GM18951 (cell line): ENCODE data around the gene SREBF1.

ENCODE experiments used
- POLR2A ChIP-seq: IDR thresholded peaks from 4 replicates; pipeline ENCODE4 v1.6.1; 2011; ENCODE audit warnings: mild to moderate bottlenecking; ENCODE audit not compliant: insufficient read length, insufficient read depth; ENCODE audit errors: extremely low read depth
- in situ Hi-C: fragments of 300-500 bp; cut with MboI; formaldehyde crosslinking; loops from one replicate; pipeline ENCODE4 v1.12.0; 2022; ENCODE audit warnings: low sequenced_read_pairs, mixed read lengths, inconsistent platforms; ENCODE audit not compliant: unreplicated experiment

Gene SREBF1

GRCh38 chr17:17832032-17832363 is 4.8 kb downstream of the SREBF1 start:
- TF ChIP-seq POLR2A = no peak
- in situ Hi-C loops = no loop called here

DNA sequence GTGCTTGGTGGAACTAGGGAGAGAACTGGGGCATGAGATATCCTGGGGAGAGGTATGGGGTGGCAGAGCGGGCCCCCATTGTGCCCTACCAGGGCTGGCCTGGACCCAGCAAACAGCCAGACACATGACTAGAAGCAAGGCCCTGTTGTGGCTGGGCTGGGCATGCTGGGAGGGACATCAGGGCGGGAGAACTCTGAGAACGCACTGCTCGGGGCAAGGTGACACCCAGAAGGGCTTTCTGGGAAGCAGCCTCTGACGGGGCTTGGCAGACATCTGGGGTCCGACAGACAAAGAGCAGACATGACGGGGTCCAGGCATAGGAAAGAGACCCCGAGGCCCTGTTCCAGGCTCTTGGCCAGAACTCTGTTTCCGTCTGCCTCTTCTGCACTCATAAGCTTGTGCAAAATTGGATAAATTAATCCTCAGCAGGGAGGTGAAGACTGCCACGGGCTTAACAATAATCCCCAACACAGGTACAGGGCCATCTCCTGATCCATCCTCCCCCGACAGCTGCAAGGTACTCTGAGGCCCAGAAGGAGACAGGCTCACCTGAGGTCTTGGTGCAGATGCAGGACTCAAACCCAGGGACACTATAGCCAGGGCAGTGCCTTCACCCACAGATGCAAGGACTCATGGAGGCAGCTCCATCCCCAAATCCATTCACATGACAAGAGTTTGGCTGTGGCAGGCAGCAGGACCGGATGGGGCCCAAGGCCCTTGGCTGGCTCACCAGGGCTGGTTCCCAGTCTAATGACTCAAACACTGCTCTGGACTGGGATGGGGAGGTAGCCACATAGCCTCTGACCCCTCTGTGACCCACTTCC is 5.4 kb downstream of the SREBF1 start:
- in situ Hi-C loops = no loop called here
- TF ChIP-seq POLR2A = no peak

DNA sequence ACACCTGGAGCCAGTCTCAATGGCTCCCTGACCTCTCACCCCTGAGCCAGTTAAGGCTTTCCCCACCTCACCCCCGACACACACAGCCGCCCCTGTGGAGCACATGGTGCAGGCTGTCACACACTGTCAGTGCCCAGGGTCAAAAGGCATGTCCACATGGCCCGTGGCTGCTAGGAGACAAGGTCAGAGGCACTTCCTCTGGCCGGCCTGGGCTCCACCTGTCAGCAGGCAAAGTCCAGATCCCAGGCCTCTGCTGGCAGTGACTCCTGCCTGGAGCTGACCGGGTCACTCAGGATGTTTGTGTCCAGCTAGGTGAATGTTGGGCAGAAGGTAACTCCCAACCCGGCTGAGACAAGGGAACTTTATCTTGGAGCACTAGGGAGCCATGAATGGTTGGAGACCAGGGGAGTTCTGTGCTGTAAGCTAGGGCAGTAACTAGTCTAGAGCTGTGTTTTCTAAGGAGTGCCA is 6.0 kb downstream of the SREBF1 start:
- in situ Hi-C loops = no loop called here
- no peak for TF ChIP-seq POLR2A

- in situ Hi-C loops = no loop called here
- TF ChIP-seq POLR2A = no peak
Measured at GRCh38 chr17:17830269-17830567, 6.6 kb downstream of the SREBF1 start.

- in situ Hi-C loops = no loop called here
- TF ChIP-seq POLR2A = no peak
Measured at GRCh38 chr17:17827826-17828621, 8.8 kb downstream of the SREBF1 start.

GRCh38 chr17:17826942-17827785 is 9.6 kb downstream of the SREBF1 start:
- TF ChIP-seq POLR2A = no peak
- in situ Hi-C loops = no loop called here

DNA sequence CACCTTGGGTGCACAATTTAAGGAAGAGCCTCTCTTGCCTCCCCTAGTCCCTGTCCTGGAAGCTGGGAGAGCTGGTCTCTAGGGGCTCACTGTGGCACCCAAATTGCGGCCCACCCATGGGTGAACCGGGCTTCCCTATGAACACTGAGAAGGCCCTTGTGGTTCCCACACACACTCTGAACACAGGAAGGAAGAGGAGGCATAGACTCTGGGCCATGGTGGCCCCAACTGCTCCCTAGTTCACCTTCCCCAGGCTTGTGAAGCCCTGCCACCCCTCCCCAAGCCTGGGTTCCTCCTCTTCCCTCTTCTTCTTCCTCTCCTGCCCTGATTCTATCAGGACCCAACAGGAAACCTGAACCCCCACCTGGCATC is 10.5 kb downstream of the SREBF1 start:
- TF ChIP-seq POLR2A = no peak
- in situ Hi-C loops = no loop called here

DNA sequence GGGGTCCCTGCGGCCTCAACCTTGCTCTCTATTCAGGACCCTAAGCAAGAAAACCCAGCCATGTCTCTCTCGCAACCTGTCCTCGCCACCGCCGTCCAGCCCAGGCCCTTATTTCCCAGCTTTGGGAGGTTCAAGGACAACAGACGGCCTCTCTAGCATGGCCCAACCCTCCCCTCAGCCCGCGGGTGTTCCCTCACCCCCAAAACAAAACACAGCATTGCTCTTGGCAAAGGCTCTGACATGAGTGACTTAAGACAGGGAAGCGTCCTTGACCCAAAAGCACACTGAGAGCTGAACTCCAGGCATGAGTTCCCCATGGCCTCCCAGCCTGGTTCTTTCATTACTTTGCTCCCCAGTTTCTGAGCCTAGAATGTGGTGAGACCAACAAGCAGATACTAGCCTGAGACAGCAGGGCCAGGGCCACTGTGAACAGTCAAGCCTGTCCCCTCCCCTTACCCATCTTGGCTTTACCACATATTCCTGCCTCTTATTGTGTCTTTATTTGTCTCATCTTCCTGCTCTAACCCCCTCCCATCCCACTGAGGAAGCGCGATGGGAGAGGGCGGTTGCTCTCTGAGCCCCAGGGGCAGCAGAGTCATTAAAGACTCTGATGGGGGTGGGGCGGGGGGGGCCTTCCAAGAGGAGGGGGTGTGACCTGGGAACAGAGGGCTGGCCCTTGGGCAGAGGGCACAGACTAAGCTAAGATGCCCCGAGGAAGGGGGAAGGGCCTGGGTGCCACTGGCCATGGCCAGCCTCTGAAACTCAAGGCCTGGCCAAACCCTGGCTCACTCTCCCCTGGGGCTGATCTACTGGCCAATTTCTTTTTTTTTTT is 11.8 kb downstream of the SREBF1 start:
- TF ChIP-seq POLR2A = no peak
- in situ Hi-C loops = no loop called here

DNA sequence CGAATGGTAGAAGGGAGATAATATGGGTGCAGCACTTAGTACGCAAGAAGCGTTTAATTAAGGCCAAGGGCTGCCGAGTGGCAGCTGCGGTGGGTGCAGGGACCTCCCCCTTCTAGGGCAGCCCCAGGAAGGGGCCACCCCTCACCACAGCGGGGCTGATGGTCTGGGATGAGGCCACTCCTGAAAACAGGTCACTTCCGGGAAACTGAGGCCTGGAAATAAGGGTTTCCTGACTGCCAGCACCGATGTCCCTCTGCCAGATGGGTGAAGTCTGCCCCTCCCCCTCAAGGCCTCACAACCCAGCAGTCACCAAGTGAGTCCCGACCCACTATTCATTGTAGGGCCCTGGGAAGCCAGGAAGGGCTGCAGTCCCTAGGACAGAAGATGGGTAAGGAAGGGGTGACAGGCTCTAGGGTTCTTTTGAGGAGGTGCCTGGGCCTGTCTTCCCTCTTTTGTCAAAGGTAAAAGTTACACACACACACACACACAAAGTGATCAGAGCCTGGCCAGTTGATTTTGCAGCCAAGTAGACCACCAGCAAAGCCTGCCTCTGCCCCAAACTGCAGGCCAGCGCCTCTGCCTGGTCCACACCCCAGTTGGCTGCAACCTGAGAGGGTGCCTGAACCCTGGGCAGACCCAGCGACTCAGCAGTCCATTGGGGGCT is 12.5 kb downstream of the SREBF1 start:
- TF ChIP-seq POLR2A = no peak
- in situ Hi-C loops = no loop called here

GRCh38 chr17:17823433-17824118 is 13.2 kb downstream of the SREBF1 start:
- in situ Hi-C loops = no loop called here
- TF ChIP-seq POLR2A = peak; percentile 66

DNA sequence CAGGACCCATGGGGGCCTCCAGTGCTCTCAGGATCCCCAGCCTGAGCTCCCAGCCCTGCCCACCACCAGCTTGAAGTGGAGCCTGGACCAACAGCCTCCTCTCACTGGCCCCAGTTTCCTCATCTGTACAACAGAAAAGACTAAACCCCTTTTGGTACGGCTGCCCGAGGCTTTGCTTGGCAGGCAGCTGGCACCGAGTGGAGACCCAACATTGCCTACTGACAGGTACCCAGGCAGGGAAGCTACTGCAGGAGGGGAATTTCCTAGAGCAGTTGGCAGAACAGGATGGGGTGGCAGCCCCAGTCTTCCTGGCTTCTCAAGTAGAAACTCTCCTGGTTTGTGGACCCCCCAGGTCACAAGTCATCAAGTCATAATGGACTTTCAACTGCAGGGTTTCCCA is 14.2 kb downstream of the SREBF1 start:
- TF ChIP-seq POLR2A = no peak
- in situ Hi-C loops = no loop called here

DNA sequence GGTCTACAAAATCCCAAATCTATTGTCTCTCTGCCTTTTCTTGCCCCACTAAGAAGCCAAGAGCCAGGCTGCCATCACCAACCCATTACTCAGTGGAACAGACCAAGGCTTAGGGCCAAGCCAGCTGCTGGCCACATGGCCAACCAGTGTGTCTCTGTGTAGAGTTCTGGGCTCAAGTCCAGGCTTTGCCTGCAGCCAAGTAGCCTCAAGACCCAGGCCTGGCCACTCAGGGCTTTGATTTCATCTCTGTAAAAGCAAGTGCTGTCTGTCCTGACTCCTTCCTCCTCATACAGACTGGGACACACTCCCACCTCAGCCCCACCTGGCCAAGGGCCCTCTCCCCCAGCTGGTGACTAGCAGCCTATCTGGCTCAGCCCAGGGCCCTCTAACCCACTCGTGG is 14.6 kb downstream of the SREBF1 start:
- no peak for TF ChIP-seq POLR2A
- in situ Hi-C loops = no loop called here
